Ectodermal cell (in vitro differentiated cells): Measurements from ENCODE around the gene DCPS.
"Not testable (repeated sequence)": the region's sequence is repeated elsewhere in the genome, so short reads cannot be mapped to it uniquely, and the experiment has no call there.

Experiments
- H3K27ac ChIP-seq: 2 replicates; pipeline ENCODE4 v1.7.0; 2013; ENCODE audit warnings: mild to moderate bottlenecking, low read depth, low read length; ENCODE audit not compliant: insufficient read depth, poor library complexity, severe bottlenecking
- H3K27me3 ChIP-seq: 2 replicates; pipeline ENCODE4 v1.7.0; 2013; ENCODE audit warnings: mild to moderate bottlenecking, low read length; ENCODE audit not compliant: insufficient read depth, control insufficient read depth, poor library complexity, severe bottlenecking
- H3K36me3 ChIP-seq: one replicate; pipeline ENCODE4 v1.7.0; 2013; ENCODE audit warnings: low read length; ENCODE audit not compliant: control insufficient read depth, insufficient read depth
- H3K4me1 ChIP-seq: one replicate; pipeline ENCODE4 v1.7.0; 2013; ENCODE audit warnings: low read length; ENCODE audit not compliant: control insufficient read depth, insufficient read depth
- H3K4me3 ChIP-seq: 2 replicates; pipeline ENCODE4 v1.7.0; 2013; ENCODE audit warnings: low read depth, low read length, control low read depth; ENCODE audit not compliant: insufficient read depth
- H3K9me3 ChIP-seq: 2 replicates; pipeline ENCODE4 v1.7.0; 2013; ENCODE audit warnings: mild to moderate bottlenecking, low read length, moderate library complexity; ENCODE audit not compliant: control insufficient read depth
- WGBS, 2 experiments: methylation state at CpG; one replicate each; pipeline ENCODE4 v1.1.7; 2013; ENCODE audit warnings: missing lambda C conversion rate in 2 of 2; 5-methylcytosine and 5-hydroxymethylcytosine counted together

DCPS gene

DNA sequence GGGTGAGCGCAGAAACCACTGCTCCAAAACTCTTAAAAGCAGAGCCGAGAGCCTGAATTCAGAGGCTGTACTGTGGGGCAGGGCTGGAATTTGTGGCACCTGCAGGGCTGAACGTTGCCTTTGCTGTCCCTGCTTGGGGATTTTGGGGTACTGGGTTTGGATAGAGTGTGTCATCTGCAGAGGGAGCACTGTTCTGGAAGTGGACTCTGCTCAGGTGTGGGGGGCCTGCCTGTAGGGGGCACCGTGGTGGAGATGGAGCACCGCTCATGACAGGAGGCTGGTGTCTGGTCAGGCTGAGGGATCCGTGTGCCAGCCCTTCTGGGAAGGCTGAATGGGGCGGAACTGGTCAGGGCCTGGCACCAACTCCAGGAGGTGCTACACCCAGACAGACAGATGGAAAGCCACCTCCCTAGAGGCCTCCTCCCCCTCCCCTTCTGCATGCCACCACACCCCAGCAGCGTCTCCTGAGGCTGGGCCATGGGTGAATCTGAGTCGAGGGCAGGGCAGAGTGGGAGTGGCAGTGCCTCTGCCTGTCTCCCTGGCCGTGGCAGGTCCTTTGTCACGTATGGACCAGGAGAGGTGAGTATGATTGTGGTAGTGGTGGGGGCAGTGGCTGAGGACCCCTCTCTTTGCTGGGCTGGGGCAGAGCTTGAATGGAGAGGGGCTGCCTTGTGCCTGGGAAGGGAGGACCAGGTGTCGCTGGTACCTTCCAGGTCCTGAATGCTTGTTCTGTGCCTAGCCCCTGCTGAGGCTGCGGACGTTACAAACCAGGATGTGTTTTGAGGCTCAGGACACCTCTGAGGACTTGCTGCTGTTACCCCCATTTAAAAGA lies 63.2 kb downstream of the DCPS start:
- H3K9me3 ChIP-seq, H3K27me3 ChIP-seq, H3K27ac ChIP-seq, H3K4me3 ChIP-seq, H3K36me3 ChIP-seq: not testable (repeated sequence)
- H3K4me1 ChIP-seq, result peaks cover 26% of the 10 kb centered on the region
- 79 to 82% methylated on average over 14 of the region's 14 CpGs for WGBS, 2 experiments

DNA sequence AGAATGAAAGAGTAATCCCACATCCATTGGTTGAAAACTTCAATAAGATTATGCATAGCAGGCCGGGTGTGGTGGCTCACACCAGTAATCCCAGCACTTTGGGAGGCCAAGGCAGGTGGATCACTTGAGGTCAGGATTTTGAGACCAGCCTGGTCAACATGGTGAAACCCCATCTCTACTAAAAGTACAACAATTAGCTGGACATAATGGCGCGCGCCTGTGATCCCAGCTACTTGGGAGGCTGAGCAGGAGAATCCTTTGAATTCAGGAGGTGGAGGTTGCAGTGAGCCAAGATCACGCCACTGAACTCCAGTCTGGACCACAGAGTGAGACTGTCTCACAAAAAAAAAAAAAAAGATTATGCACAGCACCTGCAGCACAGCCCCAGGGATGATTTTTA lies 63.9 kb downstream of the DCPS start:
- not testable (repeated sequence) for H3K36me3 ChIP-seq, H3K9me3 ChIP-seq, H3K27me3 ChIP-seq, H3K27ac ChIP-seq, H3K4me3 ChIP-seq
- peaks cover 26% of the 10 kb centered on the region for H3K4me1 ChIP-seq
- 88 to 96% methylated on average over 5 of the region's 5 CpGs for WGBS, 2 experiments

DNA sequence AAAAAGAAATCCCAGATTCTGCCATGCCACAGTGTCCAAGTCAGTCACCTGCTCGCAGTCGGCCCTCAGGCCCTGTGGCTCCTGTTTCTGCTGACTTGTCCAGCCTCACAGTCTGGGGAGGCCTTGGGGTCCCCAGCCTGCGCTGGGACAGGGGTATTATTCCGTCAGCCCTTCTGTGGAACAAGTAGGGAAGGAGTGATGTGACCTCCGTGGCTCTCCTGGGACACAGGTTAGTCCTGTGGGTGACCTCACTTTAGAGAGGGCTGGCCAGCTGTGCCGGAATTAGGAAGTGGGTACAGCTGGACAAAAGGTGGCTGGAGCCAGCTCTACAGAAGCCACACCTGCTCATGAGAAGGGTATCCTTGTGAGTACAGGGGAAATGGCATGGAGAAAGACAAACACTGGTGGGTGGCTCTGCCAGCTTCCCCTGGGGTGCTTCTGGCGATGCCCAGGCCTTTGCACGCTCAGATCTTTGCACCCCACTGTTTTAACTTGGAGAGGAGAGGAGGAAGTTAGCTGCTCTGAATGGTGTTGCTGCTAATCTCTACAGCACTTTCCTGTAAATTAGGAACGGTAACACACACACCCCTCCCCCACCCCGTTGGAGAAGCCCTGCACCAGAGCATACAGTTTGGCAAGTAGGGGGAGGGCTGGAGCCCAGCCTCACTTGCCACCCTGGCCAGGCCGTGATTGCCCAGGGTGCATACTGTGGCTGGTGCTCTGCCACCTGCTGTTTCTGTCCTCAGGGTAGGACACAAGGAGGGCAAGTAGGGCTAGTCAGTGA lies 64.7 kb downstream of the DCPS start:
- not testable (repeated sequence) for H3K4me3 ChIP-seq, H3K27me3 ChIP-seq, H3K27ac ChIP-seq, H3K9me3 ChIP-seq, H3K36me3 ChIP-seq
- H3K4me1 ChIP-seq, result peaks cover 31% of the 10 kb centered on the region
- 62 to 63% methylated on average over 11 of the region's 11 CpGs for WGBS, 2 experiments

DNA sequence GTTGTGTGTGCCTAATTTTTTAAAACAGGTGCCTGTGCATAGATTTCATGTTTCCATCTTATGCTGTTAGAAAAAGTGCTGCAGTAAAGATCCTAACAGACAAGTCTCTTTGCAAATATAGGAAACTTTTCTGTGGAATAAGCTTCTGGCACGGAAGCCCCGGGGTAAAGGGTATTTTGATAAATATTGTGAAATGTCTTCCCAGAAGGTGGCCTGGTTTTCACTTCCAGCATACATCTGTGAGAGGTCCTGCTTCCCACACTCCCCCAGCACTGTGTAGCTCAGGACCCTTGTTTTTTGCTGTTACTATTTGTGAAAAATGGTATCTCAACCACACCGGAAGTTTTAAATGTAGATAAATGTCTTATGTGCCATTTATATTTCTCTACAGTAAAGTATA lies 66.2 kb downstream of the DCPS start:
- Histone ChIP-seq H3K27me3 (no peaks in the 10 kb centered on the region), H3K27ac (no peak overlapping the region), H3K9me3 (no peaks in the 10 kb centered on the region), H3K4me3 (no peak overlapping the region), H3K4me1 (peaks cover 26% of the 10 kb centered on the region), H3K36me3 (no peaks in the 10 kb centered on the region)
- 95% methylated on average over 2 of the region's 3 CpGs for WGBS, 2 experiments

DNA sequence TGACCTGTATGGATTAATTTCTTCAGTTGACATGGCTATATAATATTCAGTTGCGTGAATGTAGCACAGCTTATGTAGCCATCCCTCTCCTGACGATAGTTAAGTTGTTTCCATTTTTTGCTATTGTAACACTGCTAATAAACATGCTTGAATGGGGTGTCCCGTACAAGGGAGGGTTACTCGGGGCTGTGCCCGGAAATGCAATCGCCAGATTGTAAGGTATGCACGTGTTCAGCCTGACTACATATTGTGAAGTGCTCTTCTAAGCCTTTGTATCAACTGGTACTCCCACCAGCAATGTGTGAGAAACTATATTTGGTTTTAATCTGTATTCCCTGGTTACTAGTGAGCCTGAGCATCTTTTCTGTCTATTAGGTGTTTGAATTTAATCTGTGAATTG lies 67.7 kb downstream of the DCPS start:
- H3K9me3 ChIP-seq, result no peaks in the 10 kb centered on the region
- H3K36me3 ChIP-seq, result no peaks in the 10 kb centered on the region
- peaks cover 18% of the 10 kb centered on the region for H3K4me1 ChIP-seq
- no peaks in the 10 kb centered on the region for H3K27me3 ChIP-seq
- no peak overlapping the region for H3K27ac ChIP-seq
- WGBS, 2 experiments, result 95 to 97% methylated on average over 7 of the region's 7 CpGs
- no peak overlapping the region for H3K4me3 ChIP-seq

DNA sequence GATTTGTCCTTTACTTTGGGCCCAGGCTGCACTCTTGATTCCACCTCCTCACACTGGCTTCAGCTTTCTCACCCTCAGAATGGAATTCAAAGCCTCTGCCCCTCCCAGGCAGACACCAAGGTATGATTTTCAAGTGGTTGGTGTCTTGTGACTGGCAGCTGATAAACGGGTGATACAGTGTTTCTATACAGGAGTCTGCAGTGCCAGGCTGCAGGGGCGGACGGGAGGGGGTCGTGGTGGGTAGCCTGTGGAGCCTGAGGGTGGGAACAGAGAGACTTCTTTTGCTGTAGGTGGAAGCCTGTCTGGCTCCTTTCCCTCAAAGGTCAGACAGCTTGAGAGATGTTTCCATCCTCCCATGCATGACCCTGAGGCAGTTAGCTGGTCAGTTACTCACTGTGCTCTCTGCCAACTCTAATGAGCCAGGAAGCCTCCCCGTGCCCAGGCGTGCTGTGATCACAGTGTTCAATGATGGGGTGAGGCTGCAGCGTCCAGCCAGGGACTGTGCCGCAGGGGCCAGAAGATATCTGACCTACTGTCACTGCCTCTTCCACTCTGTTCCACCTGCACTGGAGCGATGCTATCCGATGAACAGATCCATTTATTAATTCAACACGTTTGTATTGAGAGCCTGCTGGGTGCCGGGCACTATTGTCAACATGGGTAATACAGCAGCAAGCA lies 69.7 kb downstream of the DCPS start:
- H3K9me3 ChIP-seq, H3K27me3 ChIP-seq, H3K27ac ChIP-seq, H3K4me3 ChIP-seq, H3K36me3 ChIP-seq: not testable (repeated sequence)
- H3K4me1 ChIP-seq, result peaks cover 12% of the 10 kb centered on the region
- 89 to 91% methylated on average over 10 to 12 of the region's 12 CpGs for WGBS, 2 experiments

DNA sequence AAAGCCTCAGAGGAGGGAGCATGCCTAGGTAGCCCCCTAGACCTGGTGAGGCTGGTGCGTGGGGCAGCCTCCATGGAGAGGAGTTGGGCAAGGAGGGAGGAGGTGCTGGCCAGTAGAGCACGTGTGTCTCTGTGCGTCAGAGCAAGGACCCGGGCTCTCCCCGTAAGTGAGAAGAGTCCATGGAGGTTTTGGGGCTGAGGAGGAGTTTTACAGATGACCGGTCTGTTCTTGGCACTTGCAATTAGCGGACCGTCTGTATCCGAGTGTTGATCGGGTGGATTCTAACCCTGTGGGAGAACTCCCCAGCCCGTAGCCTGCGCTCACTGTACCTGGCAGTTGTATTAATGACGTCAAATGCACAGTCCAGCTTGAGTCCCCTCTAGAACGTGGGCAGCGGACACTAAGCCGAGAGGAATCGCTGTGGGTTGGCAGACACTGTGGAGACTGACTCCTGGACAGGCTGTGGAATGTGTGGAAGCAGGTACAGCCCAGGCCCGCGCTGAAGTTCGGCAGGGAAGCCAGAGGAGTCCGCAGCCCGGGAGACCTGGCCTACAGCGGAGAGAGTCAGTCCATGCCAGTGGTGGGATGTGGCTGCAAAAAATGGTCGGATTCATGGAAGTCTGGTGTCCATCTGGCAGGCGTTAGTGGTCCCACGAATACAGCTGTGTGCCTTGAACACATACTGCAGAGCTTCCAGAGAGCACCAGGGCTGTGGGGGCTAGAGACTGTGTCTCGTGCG lies 70.9 kb downstream of the DCPS start:
- WGBS, 2 experiments, result 91 to 94% methylated on average over 17 of the region's 28 CpGs
- not testable (repeated sequence) for H3K36me3 ChIP-seq, H3K9me3 ChIP-seq, H3K4me3 ChIP-seq, H3K27ac ChIP-seq, H3K4me1 ChIP-seq, H3K27me3 ChIP-seq

DNA sequence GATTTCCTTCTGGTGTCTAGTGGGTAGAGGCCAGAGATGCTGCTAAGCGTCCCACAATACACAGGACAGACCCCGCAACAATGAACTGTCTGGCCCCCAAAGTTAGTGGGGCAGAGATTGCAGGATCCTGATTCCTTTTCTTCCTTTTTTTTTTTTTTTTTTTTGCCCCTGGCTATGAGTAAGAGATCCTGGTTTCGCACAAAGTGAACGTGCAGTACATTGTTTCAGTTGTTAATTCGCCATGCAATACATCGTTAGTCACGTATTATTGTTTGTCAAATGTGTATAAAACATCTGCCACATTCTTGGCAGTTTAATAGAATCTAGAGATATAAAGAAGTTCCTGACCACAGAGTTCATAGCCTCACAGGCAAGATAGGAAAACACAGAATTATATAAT lies 71.9 kb downstream of the DCPS start:
- H3K36me3 ChIP-seq, result no peaks in the 10 kb centered on the region
- H3K4me3 ChIP-seq, result no peak overlapping the region
- no peaks in the 10 kb centered on the region for H3K27me3 ChIP-seq
- no peaks in the 10 kb centered on the region for H3K9me3 ChIP-seq
- peaks cover 5% of the 10 kb centered on the region for H3K4me1 ChIP-seq
- 94 to 96% methylated on average over 7 of the region's 7 CpGs for WGBS, 2 experiments
- no peak overlapping the region for H3K27ac ChIP-seq

DNA sequence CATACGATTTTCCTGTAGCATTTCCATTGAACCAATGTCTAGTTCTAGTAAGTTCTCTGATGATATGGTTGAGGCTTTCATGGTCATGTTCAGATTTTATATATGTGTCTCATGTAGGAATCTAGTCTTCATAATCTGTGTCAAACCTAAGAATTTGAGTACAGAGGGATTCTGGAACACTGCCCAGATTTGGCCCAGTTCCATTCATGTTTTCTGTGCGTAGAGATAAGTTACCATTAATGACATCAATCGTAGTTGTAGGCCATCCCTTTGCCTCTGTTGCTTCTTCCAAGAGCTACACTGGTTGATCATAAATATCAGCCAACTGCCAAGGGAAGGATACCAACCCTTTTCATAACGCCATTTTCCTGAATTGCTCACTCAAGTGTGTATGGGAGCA lies 74.9 kb downstream of the DCPS start:
- Histone ChIP-seq H3K4me3 (no peak overlapping the region), H3K36me3 (no peaks in the 10 kb centered on the region), H3K4me1 (no peaks in the 10 kb centered on the region), H3K27me3 (no peaks in the 10 kb centered on the region), H3K27ac (no peak overlapping the region), H3K9me3 (no peaks in the 10 kb centered on the region)
- WGBS, 2 experiments, result 97 to 98% methylated on average over 4 of the region's 4 CpGs

DNA sequence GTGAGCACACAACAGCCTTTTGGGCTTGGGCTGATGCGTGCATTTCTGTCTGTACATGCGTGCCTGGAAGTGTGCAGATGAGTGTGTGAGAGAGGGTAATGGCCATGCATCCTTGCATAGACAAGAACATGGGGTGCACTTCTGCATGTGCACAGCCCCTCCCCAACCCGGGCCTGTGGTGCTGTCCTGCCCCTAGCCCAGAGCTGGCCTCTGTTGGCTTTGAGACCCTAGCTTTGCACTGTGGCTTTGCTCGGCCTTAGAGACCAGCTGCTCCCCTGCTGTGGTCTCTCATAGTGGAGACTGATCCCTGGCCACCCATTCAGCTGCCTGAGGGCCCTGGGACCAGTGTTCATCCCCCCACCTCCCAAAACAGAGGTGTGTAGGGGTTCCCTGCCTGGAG lies 77.0 kb downstream of the DCPS start:
- Histone ChIP-seq H3K4me1 (no peaks in the 10 kb centered on the region), H3K27ac (no peak overlapping the region), H3K4me3 (no peak overlapping the region), H3K36me3 (no peaks in the 10 kb centered on the region), H3K9me3 (no peaks in the 10 kb centered on the region), H3K27me3 (no peaks in the 10 kb centered on the region)
- 80 to 86% methylated on average over 4 of the region's 4 CpGs for WGBS, 2 experiments
